ENCODE results near the gene BPHL. TPM values are rescaled to one million over a fixed set of nuclear protein-coding genes. Genes with fewer than 3 reads are reported as not detected.

BPHL gene
- total RNA-seq, 1 experiment from 2014 or later: 36.3 TPM

GRCh38 chr6:3072798-3073197 lies 45.7 kb upstream of the BPHL start:
- Histone ChIP-seq H3K9me3 (ENCODE audit: control insufficient read depth, insufficient read depth, low read depth, low read length) (no peaks in the 10 kb centered on the region), H3K4me1 (ENCODE audit: control insufficient read depth, insufficient read depth, low read length) (peaks cover 7% of the 10 kb centered on the region), H3K27ac (ENCODE audit: low read length) (no peak overlapping the region), H3K36me3 (ENCODE audit: control insufficient read depth, insufficient read depth, low read length) (no peaks in the 10 kb centered on the region; the same call in none of the 2 replicates), H3K27me3 (ENCODE audit: control insufficient read depth, insufficient read depth, low read length) (no peaks in the 10 kb centered on the region), H3K4me3 (ENCODE audit: low read depth in 2 of 2, low read length in 2 of 2) (no peak overlapping the region)
- in situ Hi-C loops (cut with HindIII; ENCODE audit: low pct_unique_long_range_greater_than_20kb, low sequenced_read_pairs) (no loop called here), intact Hi-C loops (cut with micrococcal nuclease; ENCODE audit: unreplicated experiment) (no loop called here)
- CTCF ChIA-PET: interaction anchor here (0.5 kb wide), 1 partner anchor 74 kb away, joined by 3 read pairs; no protein-coding TSS in a partner anchor
- BruUV-seq (replicated peaks): no TSS peak
- TF ChIP-seq SIN3A (IDR thresholded peaks at IDR 0.05; ENCODE audit: borderline replicate concordance, insufficient read depth, low read depth, low read length) (no peak), CTCF (IDR thresholded peaks at IDR 0.05) (no peak), POLR2AphosphoS5 (IDR thresholded peaks at IDR 0.05; ENCODE audit: low read depth, low read length) (no peak), TCF7L2 (IDR thresholded peaks at IDR 0.05; ENCODE audit: low read depth, low read length) (no peak), REST (IDR thresholded peaks at IDR 0.05; ENCODE audit: insufficient read depth in 1 of 2, low read depth in 2 of 2, low read length in 1 of 2) (no peak)
- no peak for ATAC-seq
- POLR2A ChIA-PET: interaction anchor here (0.6 kb wide), 1 partner anchor 23 kb away, joined by 8 read pairs; no protein-coding TSS in a partner anchor
- no peak for DNase-seq (ENCODE audit: low read depth, low spot score)

GRCh38 chr6:3073382-3073781 lies 45.1 kb upstream of the BPHL start:
- no peak overlapping the region for H3K27ac ChIP-seq (ENCODE audit: low read length)
- intact Hi-C loops (cut with micrococcal nuclease; ENCODE audit: unreplicated experiment) (no loop called here), in situ Hi-C loops (cut with HindIII; ENCODE audit: low pct_unique_long_range_greater_than_20kb, low sequenced_read_pairs) (no loop called here)
- H3K4me1 ChIP-seq (ENCODE audit: control insufficient read depth, insufficient read depth, low read length): peaks cover 7% of the 10 kb centered on the region
- no TSS peak for BruUV-seq (replicated peaks)
- H3K9me3 ChIP-seq (ENCODE audit: control insufficient read depth, insufficient read depth, low read depth, low read length): no peaks in the 10 kb centered on the region
- no peak for TF ChIP-seq POLR2AphosphoS5 (IDR thresholded peaks at IDR 0.05; ENCODE audit: low read depth, low read length)
- TF ChIP-seq REST (IDR thresholded peaks at IDR 0.05; ENCODE audit: insufficient read depth in 1 of 2, low read depth in 2 of 2, low read length in 1 of 2): no peak
- peaks cover 5% of the 10 kb centered on the region for H3K36me3 ChIP-seq (ENCODE audit: control insufficient read depth, insufficient read depth, low read length)
- ATAC-seq: no peak
- H3K4me3 ChIP-seq (ENCODE audit: low read depth in 2 of 2, low read length in 2 of 2): no peak overlapping the region
- ChIA-PET CTCF (interaction anchor here (0.5 kb wide), 1 partner anchor 74 kb away, joined by 3 read pairs; no protein-coding TSS in a partner anchor), POLR2A (interaction anchor here (0.6 kb wide), 1 partner anchor 23 kb away, joined by 8 read pairs; no protein-coding TSS in a partner anchor)
- no peaks in the 10 kb centered on the region for H3K27me3 ChIP-seq (ENCODE audit: control insufficient read depth, insufficient read depth, low read length)
- no peak for DNase-seq (ENCODE audit: low read depth, low spot score)

All from Panc1 (cell line).